ENCODE data around the gene SLC4A2. TPM values are rescaled to one million over a fixed set of nuclear protein-coding genes. Genes with fewer than 3 reads are reported as not detected.
A peak's percentile ranks its signal among the peaks of the same experiment; 100 is the strongest.
"Not testable (repeated sequence)": the region's sequence is repeated elsewhere in the genome, so short reads cannot be mapped to it uniquely, and the experiment has no call there.

The SLC4A2 gene
- total RNA-seq, 2 donors from 2014 or later, result 48.9 to 99.6 TPM

- Mint-ChIP-seq H3K36me3 (peaks cover 4 to 20% of the 10 kb centered on the region in 2 donors), H3K27ac (peak overlapping the region; percentile 76 to 88), H3K9me3 (no peaks in the 10 kb centered on the region)
- ATAC-seq, result peak; percentile 10 to 64
- DNase-seq (ENCODE audit: low spot score in 2 of 2), result peak in 1 of 2 donors; percentile 43
These were observed 40.8 kb upstream of the SLC4A2 start for GRCh38 chr7:151018421-151019129.

- no peak overlapping the region for H3K27ac Mint-ChIP-seq
- ATAC-seq (no peak), DNase-seq (ENCODE audit: low spot score in 2 of 2) (no peak)
- H3K36me3 Mint-ChIP-seq, result peaks cover 4 to 18% of the 10 kb centered on the region in 2 donors
- no peaks in the 10 kb centered on the region for H3K9me3 Mint-ChIP-seq
These were observed 40.3 kb upstream of the SLC4A2 start for GRCh38 chr7:151019130-151019447.

- Mint-ChIP-seq H3K9me3 (no peaks in the 10 kb centered on the region), H3K27ac (no peak overlapping the region), H3K36me3 (peaks cover 4 to 13% of the 10 kb centered on the region in 2 donors)
- DNase-seq (ENCODE audit: low spot score in 2 of 2), result no peak
- ATAC-seq, result no peak
These were observed 39.2 kb upstream of the SLC4A2 start for GRCh38 chr7:151020231-151020630.

DNA sequence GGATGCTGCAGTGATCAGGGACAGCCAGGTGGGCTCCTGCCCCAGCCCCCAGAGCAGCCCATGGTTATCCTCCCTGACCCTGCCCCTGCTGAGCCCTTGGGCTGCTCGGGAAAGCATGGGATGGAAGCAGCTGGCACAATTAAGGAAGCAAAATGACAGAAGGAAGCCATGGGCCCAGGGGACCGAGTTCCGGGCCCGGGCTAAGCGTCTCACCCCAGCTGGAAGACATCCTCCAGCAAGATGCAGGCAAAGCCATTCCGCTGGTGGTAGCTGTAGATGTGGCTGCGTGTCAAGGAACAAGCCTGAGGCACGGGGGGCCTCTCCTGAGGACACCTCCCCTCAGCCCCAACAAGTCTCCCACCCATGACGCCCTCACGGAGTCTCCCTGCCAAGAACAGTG lies 36.2 kb upstream of the SLC4A2 start:
- DNase-seq (ENCODE audit: low spot score in 2 of 2) (no peak), ATAC-seq (no peak)
- Mint-ChIP-seq H3K36me3 (peaks cover 4 to 10% of the 10 kb centered on the region in 2 donors), H3K9me3 (no peaks in the 10 kb centered on the region), H3K27ac (no peak overlapping the region)

GRCh38 chr7:151024435-151025056 lies 34.8 kb upstream of the SLC4A2 start, which contains the start of gene ATG9B:
ATG9B (minus strand) TSS chr7:151024494; CDS start chr7:151024423, 71 bp downstream.
- ATAC-seq, result no peak
- peaks cover 7 to 8% of the 10 kb centered on the region in 2 donors for H3K36me3 Mint-ChIP-seq
- no peak for DNase-seq (ENCODE audit: low spot score in 2 of 2)
- H3K9me3 Mint-ChIP-seq, result no peaks in the 10 kb centered on the region
- H3K27ac Mint-ChIP-seq, result peak within 1 kb of the TSS; percentile 8 to 54

DNA sequence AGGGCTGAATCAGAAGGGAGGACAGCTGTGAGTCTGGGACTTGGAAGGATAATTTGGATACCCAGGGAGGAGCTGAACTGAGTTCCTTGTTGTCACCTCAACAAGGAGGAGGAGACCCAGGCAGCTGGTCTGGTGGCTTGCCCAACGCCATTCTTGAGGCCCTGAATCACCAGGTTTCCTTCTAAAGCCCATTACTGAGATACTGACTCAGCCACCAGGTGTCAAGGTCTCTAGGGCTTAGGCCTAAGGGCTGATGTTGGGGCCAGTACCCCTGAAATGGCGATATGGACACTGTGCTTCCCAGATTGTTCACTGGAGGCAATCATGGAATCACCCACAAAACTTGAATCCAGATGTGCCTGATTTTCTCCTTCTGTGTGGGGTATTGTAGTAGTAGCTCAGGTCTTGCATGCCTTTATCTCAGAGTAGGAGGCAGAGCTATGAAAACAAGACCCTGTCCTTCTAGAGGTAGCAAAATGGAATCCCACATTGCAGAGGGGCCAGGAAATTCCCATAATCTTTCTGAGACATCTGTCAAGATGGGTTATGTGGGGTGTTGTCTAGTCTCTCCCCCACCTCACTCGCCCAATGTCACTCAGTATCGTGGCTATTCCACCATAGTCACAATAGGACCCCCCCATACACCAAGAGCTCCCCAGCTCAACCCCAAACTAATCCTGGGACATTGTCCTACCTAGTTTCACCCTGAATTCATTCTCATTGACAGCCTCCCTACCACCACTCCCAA lies 33.3 kb upstream of the SLC4A2 start:
- ATAC-seq, result no peak
- Mint-ChIP-seq H3K9me3 (no peaks in the 10 kb centered on the region), H3K36me3 (peaks cover 6 to 7% of the 10 kb centered on the region in 2 donors), H3K27ac (peak overlapping the region in 1 of 2 donors; percentile 54)
- DNase-seq (ENCODE audit: low spot score in 2 of 2), result no peak

DNA sequence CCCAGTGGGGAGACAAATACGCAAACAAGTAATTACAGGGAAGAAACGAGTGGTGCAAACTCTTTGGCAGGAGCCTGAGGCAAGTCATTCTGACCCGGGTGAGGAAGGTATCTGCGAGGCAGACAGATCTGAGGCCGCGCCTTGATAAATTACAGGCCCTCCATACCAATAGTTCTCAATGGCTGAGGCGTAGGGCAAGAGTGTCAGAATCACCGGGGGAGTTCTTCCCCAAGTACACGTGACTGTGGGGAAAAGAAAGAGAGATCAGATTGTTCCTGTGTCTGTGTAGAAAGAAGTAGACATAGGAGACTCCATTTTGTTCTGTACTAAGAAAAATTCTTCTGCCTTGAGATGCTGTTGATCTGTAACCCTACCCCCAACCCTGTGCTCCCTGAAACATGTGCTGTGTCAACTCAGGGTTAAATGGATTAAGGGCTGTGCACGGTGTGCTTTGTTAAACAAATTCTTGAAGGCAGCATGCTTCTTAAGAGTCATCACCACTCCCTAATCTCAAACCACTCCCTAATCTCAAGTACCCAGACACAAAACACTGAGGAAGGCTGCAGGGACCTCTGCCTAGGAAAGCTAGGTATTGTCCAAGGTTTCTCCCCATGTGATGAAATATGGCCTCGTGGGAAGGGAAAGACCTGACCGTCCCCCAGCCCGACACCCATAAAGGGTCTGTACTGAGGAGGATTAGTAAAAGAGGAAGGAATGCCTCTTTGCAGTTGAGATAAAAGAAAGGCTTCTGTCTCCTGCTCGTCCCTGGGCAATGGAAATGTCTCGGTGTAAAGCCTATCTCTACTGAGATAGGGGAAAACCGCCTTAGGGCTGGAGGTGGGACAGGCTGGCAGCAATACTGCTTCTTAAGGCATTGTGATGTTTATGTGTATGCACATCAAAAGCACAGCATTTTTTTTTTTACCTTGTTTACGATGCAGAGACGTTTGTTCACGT lies 32.3 kb upstream of the SLC4A2 start:
- DNase-seq (ENCODE audit: low spot score in 2 of 2); ATAC-seq; H3K9me3 Mint-ChIP-seq; H3K36me3 Mint-ChIP-seq: not testable (repeated sequence)
- peak overlapping the region; percentile 96 to 98 for H3K27ac Mint-ChIP-seq

- H3K9me3 Mint-ChIP-seq; H3K36me3 Mint-ChIP-seq; DNase-seq (ENCODE audit: low spot score in 2 of 2); ATAC-seq: not testable (repeated sequence)
- peak overlapping the region; percentile 96 to 98 for H3K27ac Mint-ChIP-seq
These were observed 31.7 kb upstream of the SLC4A2 start for GRCh38 chr7:151027728-151028130.

GRCh38 chr7:151028131-151028947 lies 31.1 kb upstream of the SLC4A2 start, which contains the start of gene ABCB8:
ABCB8 (plus strand) TSS chr7:151028450; CDS start chr7:151028516, 66 bp downstream.
- Mint-ChIP-seq H3K36me3 (peaks cover 6 to 7% of the 10 kb centered on the region in 2 donors), H3K9me3 (no peaks in the 10 kb centered on the region), H3K27ac (peak within 1 kb of the TSS; percentile 96 to 98)
- peak; percentile 97 to 98 for DNase-seq (ENCODE audit: low spot score in 2 of 2)
- peak; percentile 92 to 95 for ATAC-seq

DNA sequence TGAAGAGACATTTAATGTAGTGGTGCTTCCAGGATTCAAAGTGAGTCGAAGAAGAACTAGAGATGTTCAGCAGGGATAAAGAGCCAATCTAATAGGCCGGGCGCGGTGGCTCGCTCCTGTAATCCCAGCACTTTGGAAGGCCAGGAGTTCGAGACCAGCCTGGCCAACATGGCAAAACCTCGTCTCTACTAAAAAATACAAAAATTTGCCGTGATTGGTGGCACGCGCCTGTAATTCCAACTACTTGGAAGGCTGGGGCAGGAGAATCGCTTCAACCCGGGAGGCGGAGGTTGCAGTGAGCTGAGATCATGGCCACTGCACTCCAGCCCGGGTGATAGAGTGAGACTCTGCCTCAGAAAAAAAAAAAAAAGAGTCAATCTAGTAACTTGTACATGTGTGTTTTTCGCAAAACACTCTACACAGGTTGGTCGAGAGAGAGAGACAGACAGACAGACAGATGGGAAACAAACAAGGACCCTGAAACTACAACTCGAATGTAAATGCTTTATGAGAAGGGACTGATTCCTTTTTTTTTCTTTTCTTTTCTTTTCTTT lies 30.4 kb upstream of the SLC4A2 start:
- no peak for ATAC-seq
- no peaks in the 10 kb centered on the region for H3K9me3 Mint-ChIP-seq
- peaks cover 6 to 7% of the 10 kb centered on the region in 2 donors for H3K36me3 Mint-ChIP-seq
- peak overlapping the region; percentile 96 to 98 for H3K27ac Mint-ChIP-seq
- DNase-seq (ENCODE audit: low spot score in 2 of 2), result no peak

GRCh38 chr7:151031011-151031410 lies 28.4 kb upstream of the SLC4A2 start:
- DNase-seq (ENCODE audit: low spot score in 2 of 2) (no peak), ATAC-seq (no peak)
- Mint-ChIP-seq H3K36me3 (peaks cover 6 to 7% of the 10 kb centered on the region in 2 donors), H3K9me3 (no peaks in the 10 kb centered on the region), H3K27ac (no peak overlapping the region)

DNA sequence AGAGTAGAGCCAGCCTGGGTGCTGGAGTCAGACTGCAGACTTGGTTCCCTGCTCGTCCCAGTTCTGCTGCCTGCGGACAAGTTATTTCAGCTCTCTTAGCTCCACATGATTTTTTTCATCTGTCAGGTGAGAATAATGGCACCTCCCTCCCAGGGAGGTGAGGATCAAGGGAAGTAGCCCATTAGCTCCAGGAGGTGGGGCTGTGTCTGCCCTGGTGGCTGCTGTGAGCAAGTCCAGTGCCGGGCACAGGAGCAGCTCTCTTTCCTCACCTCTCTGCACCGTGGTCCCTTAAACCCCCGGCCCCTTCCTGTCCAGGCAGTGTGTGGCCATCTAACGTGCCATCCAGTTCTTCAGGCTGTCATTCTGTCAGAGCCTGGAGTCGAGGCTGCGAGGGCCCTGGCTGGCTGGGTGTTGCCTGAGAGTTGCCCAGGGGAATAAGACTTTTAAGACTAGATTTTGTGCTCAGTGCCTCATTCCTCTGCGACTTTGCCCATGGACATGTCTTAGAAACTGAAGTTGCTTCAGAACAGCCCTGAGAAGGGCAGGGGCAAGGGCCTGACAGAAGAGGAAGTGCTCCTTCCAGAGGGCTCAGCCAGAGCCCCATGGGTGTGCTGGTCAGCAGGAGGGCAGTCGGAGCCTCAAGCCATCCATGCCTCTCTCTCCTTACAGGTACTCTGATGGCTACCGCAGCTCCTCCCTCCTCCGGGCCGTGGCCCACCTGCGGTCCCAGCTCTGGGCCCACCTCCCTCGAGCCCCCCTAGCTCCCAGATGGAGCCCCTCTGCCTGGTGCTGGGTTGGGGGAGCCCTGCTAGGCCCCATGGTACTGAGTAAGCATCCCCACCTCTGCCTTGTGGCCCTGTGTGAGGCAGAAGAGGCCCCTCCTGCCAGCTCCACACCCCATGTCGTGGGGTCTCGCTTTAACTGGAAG lies 26.2 kb upstream of the SLC4A2 start:
- peaks cover 6 to 7% of the 10 kb centered on the region in 2 donors for H3K36me3 Mint-ChIP-seq
- no peak for ATAC-seq

GRCh38 chr7:151033864-151034249 lies 25.5 kb upstream of the SLC4A2 start:
- Mint-ChIP-seq H3K36me3 (peaks cover 1 to 2% of the 10 kb centered on the region in 2 donors), H3K9me3 (no peaks in the 10 kb centered on the region), H3K27ac (no peak overlapping the region)
- no peak for DNase-seq (ENCODE audit: low spot score in 2 of 2)
- no peak for ATAC-seq

More for the DNA sequence above, 26.2 kb upstream of the SLC4A2 start:
- no peak for DNase-seq (ENCODE audit: low spot score in 2 of 2)
- Mint-ChIP-seq H3K9me3 (no peaks in the 10 kb centered on the region), H3K27ac (peak overlapping the region in 1 of 2 donors; percentile 36)

DNA sequence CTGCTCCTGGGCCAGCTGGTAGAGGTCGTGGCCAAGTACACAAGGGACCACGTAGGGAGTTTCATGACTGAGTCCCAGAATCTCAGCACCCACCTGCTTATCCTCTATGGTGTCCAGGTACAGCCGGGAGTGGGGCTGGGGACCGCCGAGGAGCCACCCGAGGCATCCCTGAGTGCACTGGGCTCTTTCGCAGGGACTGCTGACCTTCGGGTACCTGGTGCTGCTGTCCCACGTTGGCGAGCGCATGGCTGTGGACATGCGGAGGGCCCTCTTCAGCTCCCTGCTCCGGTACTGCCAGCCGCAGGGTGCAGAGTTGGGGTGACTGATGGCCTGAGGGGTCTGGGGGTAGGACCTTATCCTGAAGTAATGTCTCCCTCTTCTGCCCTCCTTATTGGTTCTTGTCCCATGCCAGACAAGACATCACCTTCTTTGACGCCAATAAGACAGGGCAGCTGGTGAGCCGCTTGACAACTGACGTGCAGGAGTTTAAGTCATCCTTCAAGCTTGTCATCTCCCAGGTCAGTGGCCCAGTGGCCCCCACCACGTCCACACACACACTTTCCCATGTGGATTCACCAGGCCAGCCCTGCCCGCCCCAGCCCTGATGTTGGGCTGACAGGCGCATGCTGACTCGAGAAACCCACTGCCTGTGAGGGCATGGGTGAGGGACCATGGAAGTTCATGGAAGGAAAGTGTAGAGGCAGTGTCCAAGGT lies 24.9 kb upstream of the SLC4A2 start:
- Mint-ChIP-seq H3K27ac (no peak overlapping the region), H3K9me3 (no peaks in the 10 kb centered on the region), H3K36me3 (no peaks in the 10 kb centered on the region)
- ATAC-seq (no peak), DNase-seq (ENCODE audit: low spot score in 2 of 2) (no peak)

Measured in activated naive CD4-positive, alpha-beta T cell treated with anti-CD3 and anti-CD28 coated beads, Interleukin-2, amount 50 U/mL, for 72 hours (primary cell).